Measurements from ENCODE around the gene HSPA1B.

DNA sequence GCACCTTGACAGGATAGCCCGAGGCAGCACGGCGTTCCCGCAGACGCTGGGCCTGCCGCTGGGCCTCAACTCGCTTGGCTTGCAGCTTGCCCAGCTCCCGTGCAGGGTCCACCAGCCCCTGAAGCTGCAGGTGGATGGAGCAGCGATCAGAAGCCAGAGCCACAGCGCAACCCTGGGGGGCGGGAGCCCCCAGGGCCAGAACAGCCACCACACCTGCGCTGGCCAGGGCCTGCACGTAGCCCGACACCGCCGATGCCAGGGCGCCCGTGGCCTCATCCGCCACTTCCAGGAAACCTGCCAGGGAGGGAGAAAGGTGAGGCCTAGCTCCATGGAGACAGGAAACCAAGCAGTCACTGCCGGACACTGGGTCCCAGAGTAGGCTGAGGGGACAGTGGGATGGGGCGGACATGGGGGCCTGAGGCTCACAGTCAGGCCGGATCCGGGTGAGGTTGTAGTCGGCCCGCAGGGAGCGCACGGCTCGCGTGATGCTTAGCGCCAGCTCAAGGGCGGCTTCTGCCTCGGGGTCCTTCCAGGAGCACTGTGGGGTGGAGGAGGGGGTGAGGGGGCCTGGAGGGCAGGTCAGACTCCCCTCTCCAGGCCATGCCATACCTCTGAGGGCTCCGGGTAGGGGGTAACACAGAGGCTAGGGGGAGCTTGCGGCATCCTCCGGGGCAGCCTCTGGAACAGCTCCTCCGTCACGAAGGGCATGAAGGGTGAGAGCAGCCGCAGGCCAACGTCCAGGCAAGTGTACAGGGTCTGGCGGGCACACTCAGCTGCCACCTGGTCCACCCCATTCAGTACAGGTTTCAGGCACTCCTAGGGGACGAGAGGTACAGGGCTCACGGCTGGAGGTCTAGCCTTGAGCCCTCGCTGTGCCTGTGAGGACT is 48.3 kb upstream of the HSPA1B start:
- TF ChIP-seq, protein P1, sequence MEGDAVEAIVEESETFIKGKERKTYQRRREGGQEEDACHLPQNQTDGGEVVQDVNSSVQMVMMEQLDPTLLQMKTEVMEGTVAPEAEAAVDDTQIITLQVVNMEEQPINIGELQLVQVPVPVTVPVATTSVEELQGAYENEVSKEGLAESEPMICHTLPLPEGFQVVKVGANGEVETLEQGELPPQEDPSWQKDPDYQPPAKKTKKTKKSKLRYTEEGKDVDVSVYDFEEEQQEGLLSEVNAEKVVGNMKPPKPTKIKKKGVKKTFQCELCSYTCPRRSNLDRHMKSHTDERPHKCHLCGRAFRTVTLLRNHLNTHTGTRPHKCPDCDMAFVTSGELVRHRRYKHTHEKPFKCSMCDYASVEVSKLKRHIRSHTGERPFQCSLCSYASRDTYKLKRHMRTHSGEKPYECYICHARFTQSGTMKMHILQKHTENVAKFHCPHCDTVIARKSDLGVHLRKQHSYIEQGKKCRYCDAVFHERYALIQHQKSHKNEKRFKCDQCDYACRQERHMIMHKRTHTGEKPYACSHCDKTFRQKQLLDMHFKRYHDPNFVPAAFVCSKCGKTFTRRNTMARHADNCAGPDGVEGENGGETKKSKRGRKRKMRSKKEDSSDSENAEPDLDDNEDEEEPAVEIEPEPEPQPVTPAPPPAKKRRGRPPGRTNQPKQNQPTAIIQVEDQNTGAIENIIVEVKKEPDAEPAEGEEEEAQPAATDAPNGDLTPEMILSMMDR (conservative IDR thresholded peaks at IDR 0.05; ENCODE audit: low read depth, low read length) = no peak
- no peak for TF ChIP-seq EZH2 (IDR thresholded peaks at IDR 0.05; ENCODE audit: borderline replicate concordance, low read depth, low read length, poor library complexity, severe bottlenecking)

Measured in A673 (cell line).